Stomach (tissue), 9 donors: Measurements from ENCODE around the gene JAKMIP1. TPM values are rescaled to one million over a fixed set of nuclear protein-coding genes. Genes with fewer than 3 reads are reported as not detected.

ENCODE experiments used
- DNase-seq, 2 donors: peaks; one replicate each; pipeline versions ENCODE4 v3.0.0 to v3.0.0-alpha.2; 2013 to 2019
- H3K27ac ChIP-seq, 5 donors: fragments of 200-600 bp in 4 of 5; sonication (generic) in 4 of 5; one replicate each; pipeline ENCODE4 v1.5.1; 2013 to 2019; ENCODE audit warnings: mild to moderate bottlenecking in 1 of 5, moderate library complexity in 1 of 5
- H3K27me3 ChIP-seq, 3 donors: fragments of 200-600 bp; sonication (generic); one replicate each; pipeline ENCODE4 v1.5.1; 2017 to 2019; ENCODE audit warnings: mixed run types in 1 of 3
- H3K36me3 ChIP-seq, 4 donors: fragments of 200-600 bp; sonication (generic); 1 replicate in 3 of 4; 2 replicates in 1 of 4; pipeline ENCODE4 v1.5.1; 2016 to 2019
- H3K4me1 ChIP-seq, 4 donors: fragments of 200-600 bp; sonication (generic); one replicate each; pipeline ENCODE4 v1.5.1; 2016 to 2019
- H3K4me3 ChIP-seq, 4 donors: fragments of 200-600 bp; sonication (generic) in 3 of 4; one replicate each; pipeline ENCODE4 v1.5.1; 2016 to 2019; ENCODE audit warnings: mild to moderate bottlenecking in 1 of 4
- H3K9me3 ChIP-seq, 4 donors: fragments of 200-600 bp; sonication (generic); one replicate each; pipeline ENCODE4 v1.5.1; 2016 to 2019
- CTCF ChIP-seq, 7 experiments: fragments of 450-650 bp in 4 of 7; fragments of 200-600 bp in 3 of 7; sonication (generic) in 3 of 7; IDR thresholded peaks; one replicate each; pipeline ENCODE4 v1.5.1; 2016 to 2019; ENCODE audit warnings: antibody characterized with exemption in 7 of 7, control low read depth in 2 of 7, mild to moderate bottlenecking in 1 of 7
- EP300 ChIP-seq: sonication (generic); formaldehyde crosslinking; IDR thresholded peaks from one replicate; pipeline ENCODE4 v1.6.1; 2017; ENCODE audit warnings: antibody characterized with exemption
- POLR2A ChIP-seq, 4 donors: fragments of 450-650 bp; IDR thresholded peaks; one replicate each; pipeline ENCODE4 v1.6.1; 2016; ENCODE audit warnings: antibody characterized with exemption in 4 of 4, control low read depth in 2 of 4, mild to moderate bottlenecking in 1 of 4, moderate library complexity in 1 of 4
- POLR2AphosphoS5 ChIP-seq, 3 donors: sonication (generic); formaldehyde crosslinking; IDR thresholded peaks; one replicate each; pipeline ENCODE4 v1.6.1; 2016; ENCODE audit warnings: antibody characterized with exemption in 3 of 3
- WGBS, 5 donors: extraction: QIAGEN DNeasy Blood & Tissue Kit in 3 of 5; methylation state at CpG; one replicate each; pipeline versions ENCODE4 v1.1.5 to v1.1.7; 2013 to 2018; 5-methylcytosine and 5-hydroxymethylcytosine counted together
- intact Hi-C: fragments of 100-400 bp; cut with DNase I; formaldehyde crosslinking; loops from one replicate; pipeline ENCODE4 v1.15.1; 2023; ENCODE audit warnings: low total_unique reads
- polyA plus RNA-seq, 3 donors: library from polyadenylated mRNA; stranded (reverse); fragments of 200-250 nt; gene quantifications; one replicate each; pipeline ENCODE4 v1.2.3, GENCODE V29; 2013
- total RNA-seq, 5 donors: library from RNA; depleted of rRNA; stranded (reverse); fragments of >200 nt; gene quantifications; one replicate each; pipeline versions ENCODE4 v1.1.0 to v1.2.3, GENCODE V29; 2014 to 2016
- donor health status: healthy with polysubstance abuse.
- donor health status: Bipolar disorder and iron deficiency.
- donor health status: healthy.

The JAKMIP1 gene
- total and polyA plus RNA-seq, 8 donors = 0.18 to 10.3 (median 0.54) TPM; not detected in 2

- Histone ChIP-seq H3K4me1 (peaks cover 0 to 2% (median under 1%) of the 10 kb centered on the region in 4 donors), H3K36me3 (no peaks in the 10 kb centered on the region), H3K27me3 (peaks cover 0 to 86% (median 20%) of the 10 kb centered on the region in 3 donors), H3K27ac (no peak overlapping the region), H3K9me3 (no peaks in the 10 kb centered on the region), H3K4me3 (no peak overlapping the region)
- TF ChIP-seq EP300 (no peak), POLR2AphosphoS5 (IDR thresholded peaks at IDR 0.05) (no peak), POLR2A (IDR thresholded peaks at IDR 0.05) (no peak), CTCF (IDR thresholded peaks at IDR 0.05) (no peak)
- intact Hi-C loops = no loop called here
- no peak for DNase-seq
- 79 to 87% (median 84%) methylated on average over 11 of the region's 11 CpGs for WGBS, 5 donors
Measured at GRCh38 chr4:6193399-6193798, 7.0 kb downstream of the JAKMIP1 start.

GRCh38 chr4:6192245-6192644 lies 8.1 kb downstream of the JAKMIP1 start:
- Histone ChIP-seq H3K9me3 (peaks cover 0 to 10% (median 7%) of the 10 kb centered on the region in 4 donors), H3K36me3 (no peaks in the 10 kb centered on the region), H3K27ac (no peak overlapping the region), H3K27me3 (peaks cover 0 to 74% (median 9%) of the 10 kb centered on the region in 3 donors), H3K4me3 (no peak overlapping the region), H3K4me1 (no peaks in the 10 kb centered on the region)
- intact Hi-C loops = no loop called here
- no peak for TF ChIP-seq POLR2A (IDR thresholded peaks at IDR 0.05)
- no peak for TF ChIP-seq CTCF (IDR thresholded peaks at IDR 0.05)
- TF ChIP-seq EP300 = no peak
- TF ChIP-seq POLR2AphosphoS5 (IDR thresholded peaks at IDR 0.05) = no peak
- no peak for DNase-seq
- WGBS, 5 donors = 67 to 76% (median 72%) methylated on average over 8 to 9 of the region's 9 CpGs

- H3K4me3 ChIP-seq = no peak overlapping the region
- 87 to 92% (median 89%) methylated on average over 10 to 11 of the region's 11 CpGs for WGBS, 5 donors
Measured at GRCh38 chr4:6191448-6192130, 8.8 kb downstream of the JAKMIP1 start.

GRCh38 chr4:6190486-6190885 lies 9.9 kb downstream of the JAKMIP1 start:
- DNase-seq = no peak
- H3K36me3 ChIP-seq = no peaks in the 10 kb centered on the region
- H3K4me3 ChIP-seq = no peak overlapping the region
- H3K9me3 ChIP-seq = peaks cover 0 to 17% (median 15%) of the 10 kb centered on the region in 4 donors
- 75 to 85% (median 79%) methylated on average over 6 to 8 of the region's 8 CpGs for WGBS, 5 donors
- intact Hi-C loops = no loop called here
- TF ChIP-seq POLR2A (IDR thresholded peaks at IDR 0.05) (no peak), POLR2AphosphoS5 (IDR thresholded peaks at IDR 0.05) (no peak), EP300 (no peak), CTCF (IDR thresholded peaks at IDR 0.05) (no peak)
- peaks cover 0 to 57% (median 0%) of the 10 kb centered on the region in 3 donors for H3K27me3 ChIP-seq
- H3K27ac ChIP-seq = no peak overlapping the region
- H3K4me1 ChIP-seq = no peaks in the 10 kb centered on the region

More at GRCh38 chr4:6191448-6192130, 8.8 kb downstream of the JAKMIP1 start:
- DNase-seq = no peak
- intact Hi-C loops = no loop called here
- Histone ChIP-seq H3K4me1 (no peaks in the 10 kb centered on the region), H3K27me3 (peaks cover 0 to 68% (median 3%) of the 10 kb centered on the region in 3 donors), H3K9me3 (peaks cover 0 to 14% (median 9%) of the 10 kb centered on the region in 4 donors), H3K27ac (no peak overlapping the region), H3K36me3 (no peaks in the 10 kb centered on the region)
- no peak for TF ChIP-seq POLR2AphosphoS5 (IDR thresholded peaks at IDR 0.05)
- no peak for TF ChIP-seq POLR2A (IDR thresholded peaks at IDR 0.05)
- TF ChIP-seq CTCF (IDR thresholded peaks at IDR 0.05) = no peak
- no peak for TF ChIP-seq EP300
